HG02870 (cell line): Measurements from ENCODE around the gene MYO1E.

ENCODE experiments used
- ATAC-seq: cut with Tn5 transposase; IDR thresholded peaks from one replicate; pipeline ENCODE4 v1.9.1; 2021; ENCODE audit warnings: mild to moderate bottlenecking, moderate library complexity; ENCODE audit not compliant: unreplicated experiment

Gene MYO1E

GRCh38 chr15:59322056-59322759, 50.5 kb downstream of the MYO1E start:
- ATAC-seq: peak; percentile 41

GRCh38 chr15:59321000-59321689, 51.5 kb downstream of the MYO1E start:
- no peak for ATAC-seq

GRCh38 chr15:59317211-59317610, 55.5 kb downstream of the MYO1E start:
- ATAC-seq: no peak

- ATAC-seq: no peak
These were observed 56.7 kb downstream of the MYO1E start for GRCh38 chr15:59315914-59316451.

GRCh38 chr15:59313641-59314332, 58.9 kb downstream of the MYO1E start:
- ATAC-seq: peak; percentile 77

- ATAC-seq: no peak
These were observed 60.5 kb downstream of the MYO1E start for GRCh38 chr15:59312205-59312604.

GRCh38 chr15:59311195-59311594, 61.5 kb downstream of the MYO1E start:
- no peak for ATAC-seq

- ATAC-seq: no peak
These were observed 63.3 kb downstream of the MYO1E start for GRCh38 chr15:59309405-59309804.

- ATAC-seq: no peak
These were observed 65.5 kb downstream of the MYO1E start for GRCh38 chr15:59307165-59307537.

GRCh38 chr15:59306520-59307164, 66.0 kb downstream of the MYO1E start:
- no peak for ATAC-seq

GRCh38 chr15:59304807-59305206, 67.9 kb downstream of the MYO1E start:
- ATAC-seq: no peak

- peak; percentile 40 for ATAC-seq
These were observed 68.5 kb downstream of the MYO1E start for GRCh38 chr15:59304034-59304795.

- ATAC-seq: peak; percentile 7
These were observed 69.0 kb downstream of the MYO1E start for GRCh38 chr15:59303633-59304032.

GRCh38 chr15:59303136-59303535, 69.5 kb downstream of the MYO1E start:
- no peak for ATAC-seq

- ATAC-seq: no peak
These were observed 71.1 kb downstream of the MYO1E start for GRCh38 chr15:59301527-59301926.

GRCh38 chr15:59300618-59301139, 72.0 kb downstream of the MYO1E start:
- no peak for ATAC-seq

GRCh38 chr15:59299929-59300617, 72.6 kb downstream of the MYO1E start:
- peak; percentile 42 for ATAC-seq

GRCh38 chr15:59298854-59299250, 73.8 kb downstream of the MYO1E start:
- ATAC-seq: no peak

- ATAC-seq: peak; percentile 58
These were observed 74.3 kb downstream of the MYO1E start for GRCh38 chr15:59298225-59298853.
